IMR-90 (cell line): ENCODE results near the gene NPSR1. TPM values are rescaled to one million over a fixed set of nuclear protein-coding genes. Genes with fewer than 3 reads are reported as not detected.
A peak's percentile ranks its signal among the peaks of the same experiment; 100 is the strongest.

Experiments
- ATAC-seq: fragments of 200-7000 bp; cut with Tn5 transposase; 2 replicates; pipeline ENCODE4 v1.9.1; 2020; ENCODE audit warnings: low read depth, mild to moderate bottlenecking, moderate library complexity
- BruUV-seq: library from RNA; stranded (reverse); fragments of 400-500 nt; replicated peaks from 2 replicates; lab custom pipeline; 2021; lab: Mats Ljungman, UMichigan
- CTCF ChIA-PET: fragments of 300-600 bp; formaldehyde crosslinking; extraction: SDS; loops from one replicate; lab custom pipeline; 2021; ENCODE audit warnings: antibody characterized with exemption; lab: Yijun Ruan, JAX
- POLR2A ChIA-PET: fragments of 300-600 bp; sonication (Branson Sonifier 250); formaldehyde crosslinking; loops from one replicate; lab custom pipeline; 2022; ENCODE audit warnings: antibody characterized with exemption; ENCODE audit not compliant: unreplicated experiment; lab: Charles Lee
- DNase-seq: peaks from one replicate; pipeline ENCODE4 v3.0.0; 2013
- H2AFZ ChIP-seq: replicated peaks from 2 replicates; pipeline ENCODE3; 2013; ENCODE audit warnings: low read length, mild to moderate bottlenecking; ENCODE audit not compliant: poor library complexity
- H2AK5ac ChIP-seq: 2 replicates; pipeline ENCODE4 v1.6.1; 2013; ENCODE audit warnings: low read depth, low read length, inconsistent platforms
- H2AK9ac ChIP-seq: replicated peaks from 2 replicates; pipeline ENCODE3; 2013; ENCODE audit warnings: mild to moderate bottlenecking, low read depth, low read length, moderate library complexity; ENCODE audit not compliant: poor library complexity
- H2BK120ac ChIP-seq: 2 replicates; pipeline ENCODE4 v1.6.1; 2013; ENCODE audit warnings: low read depth, low read length, inconsistent platforms
- H2BK15ac ChIP-seq: 3 replicates; pipeline ENCODE4 v1.6.1; 2013; ENCODE audit warnings: low read depth, low read length, inconsistent platforms
- H2BK20ac ChIP-seq: 2 replicates; pipeline ENCODE4 v1.6.1; 2013; ENCODE audit warnings: low read depth, mild to moderate bottlenecking, inconsistent platforms, low read length, moderate library complexity
- H2BK5ac ChIP-seq: 2 replicates; pipeline ENCODE4 v1.6.1; 2013; ENCODE audit warnings: mild to moderate bottlenecking, low read depth, low read length, inconsistent platforms; ENCODE audit not compliant: poor library complexity, severe bottlenecking
- H3K14ac ChIP-seq: replicated peaks from 2 replicates; pipeline ENCODE4 v1.6.1; 2013; ENCODE audit warnings: low read depth, low read length, inconsistent platforms
- H3K18ac ChIP-seq: 2 replicates; pipeline ENCODE4 v1.6.1; 2013; ENCODE audit warnings: low read depth, low read length, control low read depth
- H3K23ac ChIP-seq: 2 replicates; pipeline ENCODE4 v1.6.1; 2013; ENCODE audit warnings: low read depth, low read length, inconsistent platforms
- H3K27ac ChIP-seq: 2 replicates; pipeline ENCODE4 v1.5.1; 2013; ENCODE audit warnings: mild to moderate bottlenecking, control low read depth, low read length; ENCODE audit not compliant: insufficient read depth
- H3K27me3 ChIP-seq: 2 replicates; pipeline ENCODE4 v1.6.1; 2013; ENCODE audit warnings: low read length; ENCODE audit not compliant: control insufficient read depth, insufficient read depth
- H3K36me3 ChIP-seq: 2 replicates; pipeline ENCODE4 v1.6.1; 2013; ENCODE audit warnings: low read length, mixed read lengths; ENCODE audit not compliant: control insufficient read depth, insufficient read depth
- H3K4ac ChIP-seq: 2 replicates; pipeline ENCODE4 v1.6.1; 2013; ENCODE audit warnings: low read depth, low read length, inconsistent platforms
- H3K4me1 ChIP-seq: 2 replicates; pipeline ENCODE4 v1.6.1; 2013; ENCODE audit warnings: low read length, mixed read lengths; ENCODE audit not compliant: control insufficient read depth, insufficient read depth
- H3K4me2 ChIP-seq: 2 replicates; pipeline ENCODE4 v1.6.1; 2013; ENCODE audit warnings: low read depth, mild to moderate bottlenecking, control low read depth, low read length, moderate library complexity
- H3K4me3 ChIP-seq: 2 replicates; pipeline ENCODE4 v1.5.1; 2013; ENCODE audit warnings: low read depth, mild to moderate bottlenecking, control low read depth, low read length, moderate library complexity; ENCODE audit not compliant: insufficient read depth
- H3K56ac ChIP-seq: 2 replicates; pipeline ENCODE4 v1.6.1; 2013; ENCODE audit warnings: low read length, inconsistent platforms; ENCODE audit not compliant: insufficient read depth; ENCODE audit errors: extremely low read depth
- H3K79me1 ChIP-seq, 2 experiments: 2 replicates each; pipeline ENCODE4 v1.6.1; 2013; ENCODE audit warnings: low read length in 2 of 2, inconsistent platforms in 1 of 2, low read depth in 1 of 2
- H3K9ac ChIP-seq: 2 replicates; pipeline ENCODE4 v1.6.1; 2013; ENCODE audit warnings: low read depth, low read length, control low read depth
- H3K9me1 ChIP-seq: 2 replicates; pipeline ENCODE4 v1.6.1; 2013; ENCODE audit warnings: low read length, inconsistent platforms; ENCODE audit not compliant: insufficient read depth
- H3K9me3 ChIP-seq: 2 replicates; pipeline ENCODE4 v1.6.1; 2013; ENCODE audit warnings: low read length; ENCODE audit not compliant: control insufficient read depth, insufficient read depth
- H4K20me1 ChIP-seq: 2 replicates; pipeline ENCODE4 v1.6.1; 2013; ENCODE audit warnings: low read length, inconsistent platforms; ENCODE audit not compliant: insufficient read depth
- H4K5ac ChIP-seq: 2 replicates; pipeline ENCODE4 v1.6.1; 2013; ENCODE audit warnings: mild to moderate bottlenecking, low read depth, low read length, control low read depth
- H4K8ac ChIP-seq, 2 experiments: 2 replicates each; pipeline ENCODE4 v1.6.1; 2013; ENCODE audit warnings: low read depth in 2 of 2, low read length in 2 of 2, control low read depth in 1 of 2, inconsistent platforms in 1 of 2
- H4K91ac ChIP-seq: 2 replicates; pipeline ENCODE4 v1.6.1; 2013; ENCODE audit warnings: low read depth, low read length, inconsistent platforms; ENCODE audit not compliant: insufficient read depth
- BHLHE40 ChIP-seq: fragments of 150-350 bp; IDR thresholded peaks from 2 replicates; pipeline ENCODE4 v1.6.1; 2016; ENCODE audit warnings: mild to moderate bottlenecking, low read depth, low read length
- CHD1 ChIP-seq: IDR thresholded peaks from 2 replicates; pipeline ENCODE4 v1.6.1; 2012; ENCODE audit warnings: low read depth, low read length, improper control_type of control experiment
- FOS ChIP-seq: fragments of 150-350 bp; IDR thresholded peaks from 2 replicates; pipeline ENCODE4 v1.6.1; 2016; ENCODE audit warnings: low read depth, low read length
- MAFK ChIP-seq: IDR thresholded peaks from 2 replicates; pipeline ENCODE4 v1.6.1; 2012; ENCODE audit warnings: low read depth, low read length, improper control_type of control experiment
- MAZ ChIP-seq: IDR thresholded peaks from 2 replicates; pipeline ENCODE4 v1.6.1; 2012; ENCODE audit warnings: low read depth, mild to moderate bottlenecking, low read length, improper control_type of control experiment, moderate library complexity, borderline replicate concordance
- MXI1 ChIP-seq: IDR thresholded peaks from 2 replicates; pipeline ENCODE4 v1.6.1; 2012; ENCODE audit warnings: low read depth, mild to moderate bottlenecking, low read length, moderate library complexity, borderline replicate concordance
- POLR2A ChIP-seq: IDR thresholded peaks from 2 replicates; pipeline ENCODE4 v1.6.1; 2012; ENCODE audit warnings: mild to moderate bottlenecking, low read depth, low read length
- RAD21 ChIP-seq: IDR thresholded peaks from 2 replicates; pipeline ENCODE4 v1.6.1; 2012; ENCODE audit warnings: low read length, improper control_type of control experiment
- RFX5 ChIP-seq: IDR thresholded peaks from 2 replicates; pipeline ENCODE4 v1.8.0; 2012; ENCODE audit warnings: low read depth, mild to moderate bottlenecking, low read length, moderate library complexity
- WGBS, 2 experiments: methylation state at CpG; one replicate each; pipeline versions ENCODE4 v1.1.5 to v1.1.7; 2013; ENCODE audit warnings: missing lambda C conversion rate in 2 of 2; ENCODE audit not compliant: insufficient read length in 1 of 2; ENCODE audit errors: extremely low coverage in 2 of 2; 5-methylcytosine and 5-hydroxymethylcytosine counted together
- dilution Hi-C: fragments of 300-500 bp; cut with HindIII; formaldehyde crosslinking; loops from one replicate; pipeline ENCODE4 v1.14.3; 2018; ENCODE audit warnings: low sequenced_read_pairs; ENCODE audit not compliant: unreplicated experiment
- in situ Hi-C: fragments of 300-500 bp; cut with MboI; formaldehyde crosslinking; loops from 3 replicates; pipeline ENCODE4 v1.14.3; 2019; ENCODE audit warnings: low sequenced_read_pairs, inconsistent platforms, mixed read lengths
- intact Hi-C: fragments of 100-400 bp; cut with micrococcal nuclease; formaldehyde crosslinking; loops from 2 replicates; pipeline ENCODE4 v1.10.0; 2022
- polyA plus RNA-seq, 3 experiments: library from polyadenylated mRNA; depleted of rRNA; stranded (reverse); fragments of >200 nt; gene quantifications; 2 replicates each; pipeline ENCODE4 v1.2.3, GENCODE V29; 2012; ENCODE audit warnings: low replicate concordance in 1 of 3
- total RNA-seq: library from RNA; depleted of rRNA; stranded (reverse); fragments of >200 nt; gene quantifications from 2 replicates; pipeline ENCODE4 v1.2.3, GENCODE V29; 2012
- TF ChIP-seq, protein P1 (sequence below): fragments of 150-350 bp; IDR thresholded peaks from 2 replicates; pipeline ENCODE4 v1.6.1; 2017; ENCODE audit warnings: mild to moderate bottlenecking, antibody characterized with exemption, low read length, low read depth
- TF ChIP-seq, protein P2 (sequence below): fragments of 150-350 bp; IDR thresholded peaks from 2 replicates; pipeline ENCODE4 v1.6.1; 2016; ENCODE audit warnings: low read depth, mild to moderate bottlenecking, low read length, moderate library complexity, borderline replicate concordance
- TF ChIP-seq, protein P3 (sequence below): conservative IDR thresholded peaks from 2 replicates; pipeline ENCODE4 v1.5.1; 2012; ENCODE audit warnings: mild to moderate bottlenecking, low read depth, low read length, improper control_type of control experiment

The NPSR1 gene
- total and polyA plus RNA-seq, 2 of the 4 experiments (the other 2 are of a cell fraction) = not detected

DNA sequence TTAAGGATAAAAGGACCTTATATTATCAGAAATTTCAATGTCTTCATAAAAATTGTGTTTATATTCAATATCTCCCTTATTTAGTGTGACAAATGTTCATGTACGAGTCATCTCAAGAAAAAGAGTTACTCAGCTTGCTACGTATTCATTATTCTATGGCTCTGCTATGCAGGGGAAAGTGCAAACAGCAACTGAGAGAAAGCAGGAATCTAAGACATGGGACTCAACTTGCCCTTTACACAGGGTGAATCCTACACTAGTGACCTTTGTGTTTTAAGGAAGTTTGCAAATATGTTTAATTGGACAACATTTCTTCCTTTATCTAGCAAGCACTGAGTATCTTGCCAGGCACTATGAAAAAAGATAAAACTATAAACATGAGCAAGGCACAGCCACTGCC, 104.7 kb downstream of the NPSR1 start:
- Histone ChIP-seq H2BK15ac (no peak overlapping the region), H3K9ac (no peak overlapping the region), H3K27me3 (no peaks in the 10 kb centered on the region), H2AK9ac (no peak overlapping the region), H2BK20ac (no peak overlapping the region), H4K91ac (no peak overlapping the region), H3K9me3 (no peaks in the 10 kb centered on the region), H3K4me1 (no peaks in the 10 kb centered on the region), H3K18ac (no peak overlapping the region), H3K14ac (no peak overlapping the region), H2AFZ (no peak overlapping the region), H2AK5ac (no peak overlapping the region), H3K4me2 (no peak overlapping the region), H3K79me1 (no peaks in the 10 kb centered on the region), H3K23ac (no peak overlapping the region), H4K8ac (no peak overlapping the region), H2BK5ac (no peak overlapping the region), H4K20me1 (no peaks in the 10 kb centered on the region), H3K36me3 (no peaks in the 10 kb centered on the region), H4K5ac (no peak overlapping the region), H2BK120ac (no peak overlapping the region), H3K4ac (no peak overlapping the region), H3K9me1 (no peaks in the 10 kb centered on the region), H3K4me3 (no peak overlapping the region), H3K56ac (no peak overlapping the region), H3K27ac (no peak overlapping the region)
- ChIA-PET POLR2A (no interaction called here), CTCF (no interaction called here)
- intact Hi-C loops = loop anchor here (10.0 kb wide), 1 partner anchor 772 kb away; no protein-coding TSS in a partner anchor
- no TSS peak for BruUV-seq
- no peak for ATAC-seq
- DNase-seq = peak; percentile 0
- in situ Hi-C loops = no loop called here
- TF ChIP-seq CHD1 (no peak), FOS (no peak), MAFK (no peak), MXI1 (no peak), BHLHE40 (no peak), RFX5 (no peak), MAZ (no peak), POLR2A (no peak), RAD21 (no peak)
- TF ChIP-seq, protein P1, sequence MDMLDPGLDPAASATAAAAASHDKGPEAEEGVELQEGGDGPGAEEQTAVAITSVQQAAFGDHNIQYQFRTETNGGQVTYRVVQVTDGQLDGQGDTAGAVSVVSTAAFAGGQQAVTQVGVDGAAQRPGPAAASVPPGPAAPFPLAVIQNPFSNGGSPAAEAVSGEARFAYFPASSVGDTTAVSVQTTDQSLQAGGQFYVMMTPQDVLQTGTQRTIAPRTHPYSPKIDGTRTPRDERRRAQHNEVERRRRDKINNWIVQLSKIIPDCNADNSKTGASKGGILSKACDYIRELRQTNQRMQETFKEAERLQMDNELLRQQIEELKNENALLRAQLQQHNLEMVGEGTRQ = no peak
- TF ChIP-seq, protein P2, sequence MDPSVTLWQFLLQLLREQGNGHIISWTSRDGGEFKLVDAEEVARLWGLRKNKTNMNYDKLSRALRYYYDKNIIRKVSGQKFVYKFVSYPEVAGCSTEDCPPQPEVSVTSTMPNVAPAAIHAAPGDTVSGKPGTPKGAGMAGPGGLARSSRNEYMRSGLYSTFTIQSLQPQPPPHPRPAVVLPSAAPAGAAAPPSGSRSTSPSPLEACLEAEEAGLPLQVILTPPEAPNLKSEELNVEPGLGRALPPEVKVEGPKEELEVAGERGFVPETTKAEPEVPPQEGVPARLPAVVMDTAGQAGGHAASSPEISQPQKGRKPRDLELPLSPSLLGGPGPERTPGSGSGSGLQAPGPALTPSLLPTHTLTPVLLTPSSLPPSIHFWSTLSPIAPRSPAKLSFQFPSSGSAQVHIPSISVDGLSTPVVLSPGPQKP = no peak
- TF ChIP-seq, protein P3, sequence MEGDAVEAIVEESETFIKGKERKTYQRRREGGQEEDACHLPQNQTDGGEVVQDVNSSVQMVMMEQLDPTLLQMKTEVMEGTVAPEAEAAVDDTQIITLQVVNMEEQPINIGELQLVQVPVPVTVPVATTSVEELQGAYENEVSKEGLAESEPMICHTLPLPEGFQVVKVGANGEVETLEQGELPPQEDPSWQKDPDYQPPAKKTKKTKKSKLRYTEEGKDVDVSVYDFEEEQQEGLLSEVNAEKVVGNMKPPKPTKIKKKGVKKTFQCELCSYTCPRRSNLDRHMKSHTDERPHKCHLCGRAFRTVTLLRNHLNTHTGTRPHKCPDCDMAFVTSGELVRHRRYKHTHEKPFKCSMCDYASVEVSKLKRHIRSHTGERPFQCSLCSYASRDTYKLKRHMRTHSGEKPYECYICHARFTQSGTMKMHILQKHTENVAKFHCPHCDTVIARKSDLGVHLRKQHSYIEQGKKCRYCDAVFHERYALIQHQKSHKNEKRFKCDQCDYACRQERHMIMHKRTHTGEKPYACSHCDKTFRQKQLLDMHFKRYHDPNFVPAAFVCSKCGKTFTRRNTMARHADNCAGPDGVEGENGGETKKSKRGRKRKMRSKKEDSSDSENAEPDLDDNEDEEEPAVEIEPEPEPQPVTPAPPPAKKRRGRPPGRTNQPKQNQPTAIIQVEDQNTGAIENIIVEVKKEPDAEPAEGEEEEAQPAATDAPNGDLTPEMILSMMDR = no peak
- no CpG with 5 or more reads among the region's 2 CpGs for WGBS, 2 experiments
- dilution Hi-C loops = no loop called here
